Occipital lobe (tissue), 2 donors: ENCODE data around the gene PRUNE2. TPM values are rescaled to one million over a fixed set of nuclear protein-coding genes. Genes with fewer than 3 reads are reported as not detected.
"Not testable (repeated sequence)": the region's sequence is repeated elsewhere in the genome, so short reads cannot be mapped to it uniquely, and the experiment has no call there.

ENCODE experiments used
- DNase-seq: peaks from one replicate; lab custom pipeline; 2025; lab: John Stamatoyannopoulos, UW
- total RNA-seq: library from RNA; depleted of rRNA; stranded (reverse); fragments of >200 nt; gene quantifications from one replicate; pipeline ENCODE4 v1.2.3, GENCODE V29; 2014

The PRUNE2 gene
- total RNA-seq, result 13.4 TPM

GRCh38 chr9:76905791-76906646 is at the start of gene PRUNE2:
PRUNE2 (minus strand) TSS chr9:76906114; CDS start chr9:76905963, 151 bp downstream.
- DNase-seq, result peak; percentile 55

- DNase-seq, result not testable (repeated sequence)
These were observed 49.5 kb upstream of the PRUNE2 start for GRCh38 chr9:76955406-76955805.

DNA sequence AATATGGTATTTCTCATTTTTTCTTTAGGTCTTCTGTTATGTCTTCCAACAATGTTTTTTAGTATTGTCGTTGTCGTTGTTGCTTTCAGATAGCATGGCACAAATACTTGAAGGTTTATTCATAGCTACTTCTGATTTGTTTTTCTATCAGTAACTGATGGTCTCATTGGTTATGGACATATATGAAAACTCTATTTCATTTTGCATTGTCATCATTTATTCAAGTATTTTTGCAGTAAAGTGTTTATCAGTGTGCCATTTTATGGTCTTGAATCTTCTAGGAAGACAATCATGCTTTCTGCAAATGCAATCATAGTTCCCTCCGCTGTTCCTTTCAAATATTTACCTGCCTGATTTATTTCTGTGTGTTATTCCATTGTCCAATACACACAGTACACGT is 44.0 kb upstream of the PRUNE2 start:
- no peak for DNase-seq

DNA sequence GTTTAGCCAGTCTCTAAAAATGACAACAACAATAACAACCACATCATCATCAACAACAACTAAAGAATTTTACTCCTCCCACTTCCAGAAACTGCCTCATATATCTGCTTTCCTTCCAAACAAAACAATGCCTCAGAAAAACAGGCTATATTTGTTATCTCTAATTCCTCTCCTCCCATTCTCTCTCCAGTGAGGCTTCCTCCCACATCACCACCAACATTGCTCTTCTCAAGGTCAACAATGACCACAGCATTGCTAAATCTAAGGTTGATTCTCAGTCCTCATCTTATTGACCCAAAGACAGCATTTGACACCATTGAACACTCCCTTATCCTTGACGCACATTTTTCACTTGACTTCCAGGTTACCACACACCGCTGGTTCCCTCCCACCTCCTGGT is 38.1 kb upstream of the PRUNE2 start:
- DNase-seq, result no peak

DNA sequence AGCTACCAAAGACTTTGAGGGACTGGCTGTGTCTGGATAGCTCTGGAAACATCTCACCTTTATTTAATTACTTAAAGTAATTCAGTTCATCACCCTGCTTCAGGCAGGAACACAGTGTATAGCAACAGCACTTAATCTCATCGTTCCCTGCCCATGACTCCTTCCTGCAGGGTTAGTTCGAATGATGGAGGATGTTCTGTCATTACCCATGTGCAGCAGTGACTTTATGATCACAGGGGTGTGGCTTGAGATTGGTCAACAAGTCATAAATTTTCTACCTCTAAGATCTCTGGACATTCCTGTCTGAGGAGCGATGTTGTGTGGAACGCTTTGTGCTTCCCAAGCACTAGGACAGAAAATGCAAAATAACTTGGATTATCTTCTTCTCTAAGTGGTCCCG is 37.1 kb upstream of the PRUNE2 start:
- DNase-seq, result no peak

DNA sequence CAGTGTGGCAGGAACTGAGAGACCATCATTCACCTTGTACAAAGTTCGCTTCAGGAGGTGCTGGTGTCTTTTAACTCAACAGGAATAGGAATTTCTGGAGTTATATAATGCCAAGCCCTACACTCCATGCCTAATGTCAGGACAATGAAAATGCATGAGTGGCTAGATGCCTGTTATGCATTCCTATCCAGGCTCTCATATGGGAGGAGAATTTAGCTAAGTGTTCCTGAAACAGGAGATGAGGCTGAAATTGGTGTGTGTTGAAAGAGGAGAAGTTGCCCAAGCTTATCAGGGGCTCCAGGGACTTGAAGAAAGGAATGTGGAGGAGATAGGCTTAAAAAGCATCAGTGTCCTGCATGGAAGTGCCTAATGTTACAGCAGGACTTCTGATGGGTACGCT is 26.8 kb upstream of the PRUNE2 start:
- no peak for DNase-seq

DNA sequence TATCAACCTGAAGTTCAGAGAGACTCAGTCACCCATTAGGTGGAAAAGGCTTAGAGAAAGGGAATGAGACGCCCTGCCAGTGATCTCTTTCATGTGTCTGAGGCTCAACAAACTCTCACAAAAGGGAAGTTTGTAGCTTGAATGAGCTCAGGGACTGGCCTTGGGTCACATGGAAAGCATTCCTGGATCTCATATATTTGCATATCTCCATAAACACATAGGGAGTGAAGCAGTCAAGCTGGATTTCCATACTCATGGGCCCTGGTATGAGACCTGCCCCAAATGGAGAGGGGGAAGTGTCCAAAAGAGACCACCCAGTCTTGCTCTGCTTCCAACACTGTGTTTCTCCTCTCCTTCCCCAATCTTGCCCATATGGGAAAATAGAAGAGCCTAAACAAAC is 26.4 kb upstream of the PRUNE2 start:
- no peak for DNase-seq

DNA sequence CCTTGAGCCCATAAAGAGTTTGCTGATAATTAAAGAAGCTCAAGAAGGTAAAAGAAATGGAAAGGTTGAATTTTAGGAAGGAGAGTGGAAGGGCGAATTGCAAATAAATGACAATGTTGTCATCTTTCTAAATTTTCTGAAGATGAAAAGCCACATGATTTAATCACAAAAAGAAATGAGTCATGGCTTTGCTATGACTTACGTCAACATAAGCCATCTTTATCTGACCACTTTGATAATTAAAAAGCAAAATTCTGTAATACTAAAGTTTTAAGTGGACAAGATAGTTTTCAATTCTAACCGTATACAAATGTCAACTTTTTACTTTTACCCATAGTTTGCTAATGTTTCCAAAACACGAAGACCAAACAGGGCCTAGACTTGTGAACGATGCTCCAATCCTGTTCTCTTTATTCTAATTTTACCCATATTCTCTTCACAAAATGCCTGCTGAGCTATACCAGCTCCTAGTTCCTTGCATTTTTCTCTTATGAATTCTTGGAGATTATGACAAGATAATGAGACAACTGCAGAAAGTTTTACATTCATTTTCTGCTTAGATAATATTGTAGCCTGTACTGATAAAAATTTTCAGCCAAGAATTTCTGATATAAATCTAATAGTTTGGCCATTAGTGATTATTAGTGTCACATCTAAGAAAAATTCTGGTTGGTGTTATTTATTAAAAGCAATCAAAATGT is 21.8 kb upstream of the PRUNE2 start:
- DNase-seq, result no peak

DNA sequence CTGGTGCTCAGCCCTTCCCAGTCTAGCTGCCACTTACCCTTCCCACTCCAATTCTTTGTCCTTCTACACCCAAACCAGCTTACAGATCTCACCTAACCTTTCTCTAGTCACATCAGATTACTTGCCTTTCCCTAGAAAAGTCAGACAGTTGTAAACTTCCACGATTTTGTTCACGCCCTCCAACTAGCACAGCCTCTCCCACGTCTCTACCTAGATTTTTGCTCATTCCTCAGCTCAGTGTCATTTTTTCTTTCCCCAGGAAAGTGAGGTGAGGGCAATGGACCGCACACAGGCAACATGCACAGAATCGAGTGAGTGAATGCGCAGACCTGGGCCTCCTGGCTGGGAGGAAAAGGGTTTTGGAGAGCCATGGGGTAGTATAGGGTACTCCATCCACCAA is 20.9 kb upstream of the PRUNE2 start:
- DNase-seq, result no peak

DNA sequence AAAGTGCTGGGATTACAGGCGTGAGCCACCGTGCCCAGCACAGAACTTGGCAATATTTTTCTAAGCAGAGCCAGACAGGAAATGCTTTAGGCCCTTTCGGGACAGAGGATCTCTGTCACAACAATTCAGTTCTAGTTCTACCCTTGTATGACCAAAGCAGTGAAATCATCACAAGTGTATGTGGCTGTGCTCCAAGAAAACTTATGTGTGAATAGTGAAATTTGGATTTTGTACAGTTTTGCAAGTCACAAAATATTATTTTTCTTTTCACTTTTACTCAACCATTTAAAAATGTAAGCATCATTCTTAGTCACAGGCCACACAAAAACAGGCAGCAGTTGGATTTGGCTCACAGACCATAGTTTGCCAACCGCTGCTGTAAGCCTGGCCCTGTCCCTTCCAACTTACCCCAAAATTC is 20.4 kb upstream of the PRUNE2 start:
- DNase-seq, result no peak

DNA sequence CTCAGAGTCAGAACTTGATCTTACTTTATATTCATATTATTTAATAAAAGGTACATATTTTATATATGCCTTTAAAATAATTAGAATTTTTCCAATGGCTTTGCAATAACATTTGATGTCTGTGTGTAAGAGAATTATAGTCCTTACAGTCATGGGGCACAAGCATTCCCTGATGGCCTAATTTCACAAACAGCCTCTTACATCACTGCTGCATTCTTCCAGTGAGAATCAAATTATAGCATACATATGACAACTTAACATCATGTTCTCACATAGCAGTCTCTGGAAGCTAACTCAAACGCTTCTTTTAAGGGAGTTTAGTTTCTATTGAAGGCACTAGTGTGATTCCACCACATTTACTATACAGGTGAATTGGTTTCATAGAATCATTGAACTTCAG is 15.3 kb upstream of the PRUNE2 start:
- DNase-seq, result no peak

GRCh38 chr9:76917299-76917698 is 11.4 kb upstream of the PRUNE2 start:
- no peak for DNase-seq

DNA sequence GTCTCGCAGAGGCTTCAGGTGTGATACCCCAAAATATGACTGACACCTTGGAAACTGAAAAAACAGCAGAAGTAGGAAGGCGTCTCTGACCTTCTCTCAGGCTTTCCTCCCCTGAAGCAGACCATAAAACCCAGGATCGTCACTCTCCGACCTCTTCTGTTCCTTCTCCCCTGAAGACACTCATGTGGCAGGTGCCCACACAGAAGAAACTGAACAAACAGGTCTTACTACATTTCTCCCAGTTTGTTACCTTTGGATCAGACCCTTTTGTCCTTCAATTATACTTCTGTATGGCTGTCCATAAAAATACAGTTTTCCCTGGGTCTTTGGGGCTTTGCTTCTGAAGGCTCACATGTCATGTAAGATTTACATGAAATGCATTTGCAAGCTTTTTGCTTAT is 10.3 kb upstream of the PRUNE2 start:
- DNase-seq, result no peak

DNA sequence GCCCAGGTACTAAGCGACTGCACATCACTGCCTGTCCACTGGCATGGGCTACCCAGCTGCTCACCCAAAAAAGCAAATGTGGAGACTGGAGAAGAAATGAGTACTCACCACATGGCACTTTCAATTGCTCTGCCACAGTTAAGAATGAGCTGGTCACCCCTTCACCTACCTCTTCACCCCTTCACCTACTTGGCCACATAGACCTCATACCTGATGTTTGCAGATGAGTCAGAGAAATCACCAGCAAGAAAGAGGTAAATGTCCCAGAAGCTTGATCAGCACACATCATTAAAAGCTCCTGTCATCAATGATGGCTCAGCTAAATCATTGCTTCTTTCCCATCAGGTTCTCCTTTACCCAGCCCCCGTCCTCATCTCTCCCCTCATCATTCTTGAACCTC is 7.6 kb upstream of the PRUNE2 start:
- DNase-seq, result no peak

GRCh38 chr9:76912636-76913275 is 6.8 kb upstream of the PRUNE2 start:
- DNase-seq, result no peak

GRCh38 chr9:76911971-76912370 is 6.1 kb upstream of the PRUNE2 start:
- no peak for DNase-seq

- no peak for DNase-seq
These were observed 4.9 kb upstream of the PRUNE2 start for GRCh38 chr9:76910861-76911260.

- DNase-seq, result no peak
These were observed 697 bp upstream of the PRUNE2 start for GRCh38 chr9:76906647-76906975.

- DNase-seq, result no peak
These were observed 1.1 kb downstream of the PRUNE2 start for GRCh38 chr9:76904661-76905457.

DNA sequence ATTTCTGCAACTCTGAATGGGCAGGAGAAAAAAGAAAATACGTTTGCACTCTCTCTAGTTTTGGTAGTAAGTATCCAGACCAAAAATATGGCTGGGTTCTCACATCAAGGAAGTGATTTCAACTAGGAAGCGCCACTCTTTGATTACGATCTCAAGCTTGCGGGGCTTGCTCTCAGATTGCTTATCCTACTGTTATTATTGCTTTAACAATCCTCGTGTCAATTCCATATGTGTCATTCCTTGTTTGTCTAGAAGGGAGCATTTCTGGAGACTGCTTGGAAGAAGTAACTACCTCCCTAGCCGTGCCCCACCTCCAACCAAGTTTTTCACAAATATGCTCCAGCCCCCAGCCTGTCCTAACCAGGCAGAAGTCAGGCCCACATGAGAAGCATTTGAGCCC is 3.5 kb downstream of the PRUNE2 start:
- no peak for DNase-seq

DNA sequence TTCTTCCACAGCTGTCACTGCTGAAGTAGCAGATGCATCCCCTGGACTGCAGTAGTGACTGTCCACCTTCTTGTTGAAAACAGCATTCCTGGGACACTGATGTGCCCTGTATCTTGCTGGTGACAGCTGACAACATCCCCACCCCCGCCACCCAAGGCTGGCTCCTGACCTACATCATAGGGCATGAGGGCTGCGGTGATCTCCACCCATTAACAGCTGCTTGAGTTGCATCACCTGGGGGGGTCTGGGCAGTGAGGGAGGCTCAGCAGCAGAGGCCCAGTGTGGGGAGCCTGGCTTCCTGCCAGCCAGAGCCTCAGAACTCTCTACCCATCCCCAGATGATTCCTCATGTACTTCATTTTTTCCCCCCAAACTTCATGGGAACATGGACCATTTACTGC is 4.1 kb downstream of the PRUNE2 start:
- DNase-seq, result no peak
